ENCODE results near the gene SPAG9. TPM values are rescaled to one million over a fixed set of nuclear protein-coding genes. Genes with fewer than 3 reads are reported as not detected.
"Not testable (repeated sequence)": the region's sequence is repeated elsewhere in the genome, so short reads cannot be mapped to it uniquely, and the experiment has no call there.

Gene SPAG9
- total RNA-seq, 1 donor from 2014 or later, result 55.4 TPM

GRCh38 chr17:51097708-51098446 is 22.8 kb downstream of the SPAG9 start:
- H3K9me3 Mint-ChIP-seq (ENCODE audit: low read depth), result no peaks in the 10 kb centered on the region

GRCh38 chr17:51091635-51092034 is 29.0 kb downstream of the SPAG9 start:
- H3K36me3 Mint-ChIP-seq (ENCODE audit: insufficient read depth), result no peaks in the 10 kb centered on the region
- H3K4me3 Mint-ChIP-seq (ENCODE audit: low read depth), result no peak overlapping the region
- no peak for TF ChIP-seq CTCF (IDR thresholded peaks at IDR 0.05; ENCODE audit: unreplicated experiment)
- H3K27ac Mint-ChIP-seq, result peak overlapping the region; percentile 3
- no peak for DNase-seq (ENCODE audit: low spot score, unreplicated experiment)
- H3K4me1 Mint-ChIP-seq (ENCODE audit: low read depth), result peaks cover 2% of the 10 kb centered on the region
- H3K27me3 Mint-ChIP-seq, result no peaks in the 10 kb centered on the region
- no peaks in the 10 kb centered on the region for H3K9me3 Mint-ChIP-seq (ENCODE audit: low read depth)

More at GRCh38 chr17:51097708-51098446, 22.8 kb downstream of the SPAG9 start:
- TF ChIP-seq CTCF (IDR thresholded peaks at IDR 0.05; ENCODE audit: unreplicated experiment), result no peak
- Mint-ChIP-seq H3K36me3 (ENCODE audit: insufficient read depth) (no peaks in the 10 kb centered on the region), H3K4me1 (ENCODE audit: low read depth) (peaks cover 2% of the 10 kb centered on the region), H3K27me3 (no peaks in the 10 kb centered on the region), H3K4me3 (ENCODE audit: low read depth) (no peak overlapping the region), H3K27ac (peak overlapping the region; percentile 83)
- no peak for DNase-seq (ENCODE audit: low spot score, unreplicated experiment)

GRCh38 chr17:51088868-51089267 is 31.8 kb downstream of the SPAG9 start:
- not testable (repeated sequence) for DNase-seq (ENCODE audit: low spot score, unreplicated experiment); H3K4me3 Mint-ChIP-seq (ENCODE audit: low read depth); H3K4me1 Mint-ChIP-seq (ENCODE audit: low read depth); H3K27ac Mint-ChIP-seq; H3K36me3 Mint-ChIP-seq (ENCODE audit: insufficient read depth); H3K27me3 Mint-ChIP-seq; H3K9me3 Mint-ChIP-seq (ENCODE audit: low read depth)

GRCh38 chr17:51088287-51088686 is 32.4 kb downstream of the SPAG9 start:
- Mint-ChIP-seq H3K27ac (no peak overlapping the region), H3K4me3 (ENCODE audit: low read depth) (no peak overlapping the region), H3K27me3 (no peaks in the 10 kb centered on the region), H3K4me1 (ENCODE audit: low read depth) (peaks cover 2% of the 10 kb centered on the region), H3K36me3 (ENCODE audit: insufficient read depth) (no peaks in the 10 kb centered on the region), H3K9me3 (ENCODE audit: low read depth) (no peaks in the 10 kb centered on the region)
- no peak for DNase-seq (ENCODE audit: low spot score, unreplicated experiment)
- TF ChIP-seq CTCF (IDR thresholded peaks at IDR 0.05; ENCODE audit: unreplicated experiment), result no peak

- DNase-seq (ENCODE audit: low spot score, unreplicated experiment), result no peak
- no peak overlapping the region for H3K27ac Mint-ChIP-seq
- H3K4me1 Mint-ChIP-seq (ENCODE audit: low read depth), result peaks cover 2% of the 10 kb centered on the region
- no peak overlapping the region for H3K4me3 Mint-ChIP-seq (ENCODE audit: low read depth)
- no peaks in the 10 kb centered on the region for H3K9me3 Mint-ChIP-seq (ENCODE audit: low read depth)
- no peaks in the 10 kb centered on the region for H3K36me3 Mint-ChIP-seq (ENCODE audit: insufficient read depth)
- TF ChIP-seq CTCF (IDR thresholded peaks at IDR 0.05; ENCODE audit: unreplicated experiment), result no peak
- no peaks in the 10 kb centered on the region for H3K27me3 Mint-ChIP-seq
Observed at GRCh38 chr17:51087072-51087757, 33.5 kb downstream of the SPAG9 start.
